ENCODE data around the gene ATG12. TPM values are rescaled to one million over a fixed set of nuclear protein-coding genes. Genes with fewer than 3 reads are reported as not detected.

The ATG12 gene
- total RNA-seq, 2 experiments from 2014 or later = 37.2 to 37.8 TPM

DNA sequence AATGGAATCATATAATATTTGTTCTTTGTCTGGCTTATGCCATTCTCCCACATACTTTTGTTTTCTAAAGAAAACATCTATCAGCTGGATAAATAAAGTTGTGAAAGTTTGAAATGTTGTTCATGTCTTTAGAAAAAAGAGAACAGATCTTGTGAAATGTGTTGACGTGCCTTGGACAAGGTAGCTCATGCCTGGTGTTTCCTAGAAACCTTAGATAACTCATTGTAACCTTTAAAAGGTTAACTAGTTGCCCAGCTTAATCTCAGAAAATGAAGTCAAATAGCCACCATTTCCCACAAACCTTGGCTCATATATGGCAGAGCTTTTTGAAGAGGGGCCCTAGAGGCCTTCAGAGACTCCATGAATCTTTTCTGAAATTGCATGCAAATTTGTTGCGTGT is 40.2 kb downstream of the ATG12 start:
- TF ChIP-seq, protein P1, sequence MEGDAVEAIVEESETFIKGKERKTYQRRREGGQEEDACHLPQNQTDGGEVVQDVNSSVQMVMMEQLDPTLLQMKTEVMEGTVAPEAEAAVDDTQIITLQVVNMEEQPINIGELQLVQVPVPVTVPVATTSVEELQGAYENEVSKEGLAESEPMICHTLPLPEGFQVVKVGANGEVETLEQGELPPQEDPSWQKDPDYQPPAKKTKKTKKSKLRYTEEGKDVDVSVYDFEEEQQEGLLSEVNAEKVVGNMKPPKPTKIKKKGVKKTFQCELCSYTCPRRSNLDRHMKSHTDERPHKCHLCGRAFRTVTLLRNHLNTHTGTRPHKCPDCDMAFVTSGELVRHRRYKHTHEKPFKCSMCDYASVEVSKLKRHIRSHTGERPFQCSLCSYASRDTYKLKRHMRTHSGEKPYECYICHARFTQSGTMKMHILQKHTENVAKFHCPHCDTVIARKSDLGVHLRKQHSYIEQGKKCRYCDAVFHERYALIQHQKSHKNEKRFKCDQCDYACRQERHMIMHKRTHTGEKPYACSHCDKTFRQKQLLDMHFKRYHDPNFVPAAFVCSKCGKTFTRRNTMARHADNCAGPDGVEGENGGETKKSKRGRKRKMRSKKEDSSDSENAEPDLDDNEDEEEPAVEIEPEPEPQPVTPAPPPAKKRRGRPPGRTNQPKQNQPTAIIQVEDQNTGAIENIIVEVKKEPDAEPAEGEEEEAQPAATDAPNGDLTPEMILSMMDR (IDR thresholded peaks at IDR 0.05) = no peak
- DNase-seq = no peak
- H3K27me3 Mint-ChIP-seq = peaks cover 9% of the 10 kb centered on the region
- no peak for ATAC-seq
- H3K27ac Mint-ChIP-seq = no peak overlapping the region
- no peaks in the 10 kb centered on the region for H3K4me1 Mint-ChIP-seq (ENCODE audit: low read depth)
- ChIA-PET CTCF (no interaction called here), POLR2A (no interaction called here)
- H3K36me3 Mint-ChIP-seq (ENCODE audit: low read depth) = no peaks in the 10 kb centered on the region
- no peaks in the 10 kb centered on the region for H3K9me3 Mint-ChIP-seq
- intact Hi-C loops (cut with micrococcal nuclease) = no loop called here
- no peak overlapping the region for H3K4me3 Mint-ChIP-seq

- no peak for ATAC-seq
- H3K4me1 Mint-ChIP-seq (ENCODE audit: low read depth) = no peaks in the 10 kb centered on the region
- ChIA-PET POLR2A (no interaction called here), CTCF (interaction anchor here (0.9 kb wide), 1 partner anchor 38 kb away, joined by 3 read pairs; no protein-coding TSS in a partner anchor)
- DNase-seq = no peak
- H3K4me3 Mint-ChIP-seq = no peak overlapping the region
- no peaks in the 10 kb centered on the region for H3K36me3 Mint-ChIP-seq (ENCODE audit: low read depth)
- TF ChIP-seq, protein P1 (IDR thresholded peaks at IDR 0.05) = no peak
- intact Hi-C loops (cut with micrococcal nuclease) = no loop called here
- H3K27ac Mint-ChIP-seq = no peak overlapping the region
- H3K27me3 Mint-ChIP-seq = peaks cover 9% of the 10 kb centered on the region
- H3K9me3 Mint-ChIP-seq = no peaks in the 10 kb centered on the region
These were observed 41.3 kb downstream of the ATG12 start for GRCh38 chr5:115800108-115800507.

GRCh38 chr5:115798252-115798651 is 43.1 kb downstream of the ATG12 start:
- H3K27me3 Mint-ChIP-seq = peaks cover 14% of the 10 kb centered on the region
- no peaks in the 10 kb centered on the region for H3K36me3 Mint-ChIP-seq (ENCODE audit: low read depth)
- H3K27ac Mint-ChIP-seq = no peak overlapping the region
- ATAC-seq (no peak), DNase-seq (no peak)
- TF ChIP-seq, protein P1 (IDR thresholded peaks at IDR 0.05) = no peak
- intact Hi-C loops (cut with micrococcal nuclease) = no loop called here
- H3K4me1 Mint-ChIP-seq (ENCODE audit: low read depth) = no peaks in the 10 kb centered on the region
- H3K4me3 Mint-ChIP-seq = no peak overlapping the region
- H3K9me3 Mint-ChIP-seq = no peaks in the 10 kb centered on the region
- CTCF ChIA-PET = interaction anchor here (1.3 to 1.6 kb wide), 2 partner anchors 8 to 25 kb away, joined by 3 to 4 read pairs; no protein-coding TSS in a partner anchor
- POLR2A ChIA-PET = no interaction called here

DNA sequence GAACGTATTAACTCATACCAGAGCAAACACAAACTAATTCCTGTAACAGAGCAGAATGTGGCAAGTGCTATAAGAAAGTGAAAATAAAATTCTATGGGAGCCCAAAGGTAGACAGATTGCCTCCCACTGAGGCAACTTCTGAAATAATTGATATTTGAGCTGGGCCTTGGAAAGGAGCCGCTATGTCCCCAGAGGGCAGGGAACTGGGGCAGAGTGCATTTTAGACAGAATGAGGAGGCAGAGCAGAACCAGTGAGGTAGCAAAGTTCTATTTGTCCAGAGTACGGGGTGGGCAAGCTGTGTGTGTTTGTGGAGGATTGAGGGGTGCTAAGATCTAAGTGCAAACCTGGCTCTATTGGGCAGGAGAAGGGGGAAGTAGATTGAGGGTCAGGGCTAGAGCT is 44.7 kb downstream of the ATG12 start:
- intact Hi-C loops (cut with micrococcal nuclease) = no loop called here
- H3K4me1 Mint-ChIP-seq (ENCODE audit: low read depth) = no peaks in the 10 kb centered on the region
- H3K4me3 Mint-ChIP-seq = no peak overlapping the region
- TF ChIP-seq, protein P1 (IDR thresholded peaks at IDR 0.05) = no peak
- ATAC-seq (no peak), DNase-seq (no peak)
- H3K27me3 Mint-ChIP-seq = peaks cover 24% of the 10 kb centered on the region
- H3K9me3 Mint-ChIP-seq = no peaks in the 10 kb centered on the region
- H3K36me3 Mint-ChIP-seq (ENCODE audit: low read depth) = no peaks in the 10 kb centered on the region
- ChIA-PET POLR2A (interaction anchor here (0.5 kb wide), 1 partner anchor 726 kb away, joined by 3 read pairs; no protein-coding TSS in a partner anchor), CTCF (no interaction called here)
- no peak overlapping the region for H3K27ac Mint-ChIP-seq

DNA sequence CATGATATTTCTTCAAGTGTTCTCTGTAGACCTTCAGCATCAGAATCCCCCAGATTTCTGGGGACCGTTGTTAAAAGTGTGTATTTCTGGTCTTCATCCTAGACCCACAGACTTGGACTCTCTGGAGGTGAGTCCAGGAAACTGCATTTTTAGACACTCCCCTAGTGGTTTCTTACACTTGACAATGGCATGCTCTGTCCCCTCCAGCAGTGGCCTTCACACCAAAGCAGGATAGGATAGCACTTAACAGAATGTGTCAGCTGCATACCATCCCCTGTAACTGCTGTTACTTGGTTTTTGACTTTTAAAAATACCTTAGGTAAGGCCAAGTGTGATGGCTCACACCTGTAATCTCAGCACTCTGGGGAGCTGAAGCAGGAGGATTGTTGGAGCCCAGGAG is 45.7 kb downstream of the ATG12 start:
- intact Hi-C loops (cut with micrococcal nuclease) = no loop called here
- Mint-ChIP-seq H3K4me3 (no peak overlapping the region), H3K9me3 (no peaks in the 10 kb centered on the region), H3K27me3 (peaks cover 30% of the 10 kb centered on the region), H3K4me1 (ENCODE audit: low read depth) (no peaks in the 10 kb centered on the region), H3K36me3 (ENCODE audit: low read depth) (no peaks in the 10 kb centered on the region), H3K27ac (no peak overlapping the region)
- ATAC-seq (no peak), DNase-seq (no peak)
- CTCF ChIA-PET = interaction anchor here (1.0 kb wide), 1 partner anchor 23 kb away, joined by 3 read pairs; no protein-coding TSS in a partner anchor
- POLR2A ChIA-PET = no interaction called here
- TF ChIP-seq, protein P1 (IDR thresholded peaks at IDR 0.05) = no peak

All from activated CD8-positive, alpha-beta T cell treated with anti-CD3 and anti-CD28 coated beads for 36 hours (primary cell).